Activated T-helper 1 cell treated with anti-CD3 and anti-CD28 coated beads, Interleukin-2, amount 50 U/mL, for 16 hours (primary cell): Measurements from ENCODE around the gene USH2A.
"Not testable (repeated sequence)": the region's sequence is repeated elsewhere in the genome, so short reads cannot be mapped to it uniquely, and the experiment has no call there.

Source experiments
- DNase-seq, 2 donors: peaks; one replicate each; pipeline ENCODE4 v3.0.0-alpha.2; 2020; ENCODE audit warnings: low read depth in 1 of 2, low spot score in 1 of 2

Gene USH2A

DNA sequence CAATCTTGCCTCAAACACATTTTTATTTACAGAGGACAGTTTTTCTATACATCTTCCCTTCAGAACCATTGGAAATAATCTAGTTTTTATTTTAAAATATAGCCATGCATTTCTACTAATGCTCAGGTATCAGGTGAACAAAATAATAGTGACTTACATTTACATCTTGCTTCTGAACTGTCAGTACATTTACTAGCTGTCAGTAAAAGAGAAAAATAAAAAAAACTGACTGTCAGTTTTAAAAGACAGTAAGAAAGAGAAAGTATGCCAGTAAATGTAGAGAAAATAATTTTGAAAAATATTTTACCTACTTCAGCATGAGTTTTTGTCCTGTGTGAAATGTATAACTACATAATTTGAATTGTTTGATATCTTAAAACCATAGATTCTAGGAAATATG is 33.5 kb downstream of the USH2A start:
- no peak for DNase-seq

GRCh38 chr1:216388558-216388957 is 34.7 kb downstream of the USH2A start:
- no peak for DNase-seq

DNA sequence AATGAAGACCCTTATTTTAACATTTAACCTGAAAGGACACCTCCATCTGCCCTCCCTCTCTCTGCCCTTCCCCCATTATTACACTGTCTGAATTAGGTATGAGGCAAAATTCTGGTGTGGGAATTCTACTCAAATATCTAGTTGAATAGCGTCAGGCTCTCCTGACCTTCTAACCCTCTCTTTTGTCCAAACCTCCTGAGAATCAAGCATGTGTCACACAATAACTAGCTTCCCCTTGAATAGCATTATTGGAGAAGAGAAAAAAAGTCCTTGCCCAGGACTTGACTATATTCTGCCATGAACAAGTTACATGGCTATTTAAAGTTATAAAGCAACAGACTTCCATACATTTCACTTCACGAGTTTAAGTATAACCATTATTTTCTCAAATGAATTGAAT is 35.5 kb downstream of the USH2A start:
- DNase-seq = no peak

GRCh38 chr1:216379441-216379840 is 43.8 kb downstream of the USH2A start:
- no peak for DNase-seq

DNA sequence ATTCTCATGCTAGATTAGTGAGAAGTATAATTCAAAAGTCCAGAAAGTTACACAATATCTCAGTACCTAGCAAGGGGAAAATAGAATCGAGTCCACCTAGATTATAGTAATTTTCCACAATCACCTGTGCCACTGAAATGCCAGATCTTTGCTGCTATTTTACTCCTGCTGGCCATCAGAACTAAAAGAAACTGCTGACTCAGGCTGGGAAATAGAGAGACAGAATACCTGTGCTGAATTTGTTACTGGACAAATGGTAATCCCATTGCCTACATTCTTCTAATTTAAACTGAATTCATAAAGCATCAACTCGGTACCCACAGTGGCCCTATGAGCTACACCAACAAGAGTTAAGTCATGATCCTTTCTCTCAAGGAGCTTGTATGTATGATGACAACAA is 55.0 kb downstream of the USH2A start:
- no peak for DNase-seq

- DNase-seq = no peak
Measured at GRCh38 chr1:216366979-216367378, 56.3 kb downstream of the USH2A start.

GRCh38 chr1:216356945-216357344 is 66.3 kb downstream of the USH2A start:
- DNase-seq = no peak

- no peak for DNase-seq
Measured at GRCh38 chr1:216350186-216350585, 73.1 kb downstream of the USH2A start.

GRCh38 chr1:216346526-216346925 is 76.7 kb downstream of the USH2A start:
- DNase-seq = no peak

DNA sequence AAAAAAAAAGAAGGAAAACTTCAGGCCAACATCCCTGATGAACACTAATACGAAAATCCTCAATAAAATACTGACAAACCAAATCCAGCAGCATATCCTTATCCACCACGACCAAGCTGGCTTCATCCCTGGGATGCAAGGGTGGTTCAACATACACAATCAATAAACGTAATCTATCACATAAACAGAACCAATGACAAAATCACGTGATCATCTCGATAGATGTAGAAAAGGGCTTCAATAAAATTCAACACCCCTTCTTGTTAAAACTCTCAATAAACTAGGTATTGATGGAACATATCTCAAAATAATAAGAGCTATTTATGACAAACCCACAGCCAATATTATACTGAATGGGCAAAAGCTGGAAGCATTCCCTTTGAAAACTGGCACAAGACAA is 82.7 kb downstream of the USH2A start:
- not testable (repeated sequence) for DNase-seq

- DNase-seq = no peak
Measured at GRCh38 chr1:216332462-216332861, 90.8 kb downstream of the USH2A start.

- no peak for DNase-seq
Measured at GRCh38 chr1:216332003-216332402, 91.2 kb downstream of the USH2A start.

GRCh38 chr1:216331211-216331610 is 92.0 kb downstream of the USH2A start:
- no peak for DNase-seq

- DNase-seq = no peak
Measured at GRCh38 chr1:216330262-216330661, 93.0 kb downstream of the USH2A start.

DNA sequence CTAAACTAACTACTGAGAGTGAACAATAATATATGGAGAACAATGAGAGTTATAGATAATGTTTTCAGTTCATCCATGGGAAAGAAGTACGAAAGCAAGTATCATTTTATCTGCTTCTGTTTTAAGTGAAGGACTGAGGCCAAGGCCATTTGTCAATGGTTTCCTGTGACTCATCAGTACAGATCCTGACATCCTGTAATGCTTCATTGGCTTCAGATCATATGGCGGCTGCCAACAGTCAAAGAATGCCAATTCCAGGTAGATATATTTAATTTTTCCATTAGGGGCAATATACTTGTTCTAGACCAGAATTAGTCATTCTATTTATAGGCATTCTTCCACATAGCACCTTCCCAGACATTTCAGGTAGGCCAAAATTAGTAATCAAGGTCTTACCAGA is 97.3 kb downstream of the USH2A start:
- DNase-seq = no peak

- no peak for DNase-seq
Measured at GRCh38 chr1:216325336-216325735, 97.9 kb downstream of the USH2A start.

DNA sequence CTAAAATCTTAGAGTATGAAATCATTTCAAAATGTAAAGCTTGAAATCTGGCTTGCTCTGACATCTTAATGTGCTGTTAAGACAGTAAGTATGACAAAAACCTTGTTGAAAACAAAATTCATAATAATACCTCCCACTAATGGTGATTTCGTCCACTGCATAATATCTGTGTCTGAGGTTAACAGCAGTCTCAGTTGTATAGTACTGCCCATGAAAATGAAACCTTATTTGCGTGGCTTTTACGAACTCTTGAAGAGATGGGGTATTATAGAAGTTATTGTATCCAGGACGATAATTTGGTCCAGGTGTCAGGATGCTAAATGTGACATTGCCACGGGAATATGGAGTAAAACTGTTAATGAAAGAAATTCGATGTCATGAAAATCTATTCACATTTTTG is 99.9 kb downstream of the USH2A start:
- no peak for DNase-seq

DNA sequence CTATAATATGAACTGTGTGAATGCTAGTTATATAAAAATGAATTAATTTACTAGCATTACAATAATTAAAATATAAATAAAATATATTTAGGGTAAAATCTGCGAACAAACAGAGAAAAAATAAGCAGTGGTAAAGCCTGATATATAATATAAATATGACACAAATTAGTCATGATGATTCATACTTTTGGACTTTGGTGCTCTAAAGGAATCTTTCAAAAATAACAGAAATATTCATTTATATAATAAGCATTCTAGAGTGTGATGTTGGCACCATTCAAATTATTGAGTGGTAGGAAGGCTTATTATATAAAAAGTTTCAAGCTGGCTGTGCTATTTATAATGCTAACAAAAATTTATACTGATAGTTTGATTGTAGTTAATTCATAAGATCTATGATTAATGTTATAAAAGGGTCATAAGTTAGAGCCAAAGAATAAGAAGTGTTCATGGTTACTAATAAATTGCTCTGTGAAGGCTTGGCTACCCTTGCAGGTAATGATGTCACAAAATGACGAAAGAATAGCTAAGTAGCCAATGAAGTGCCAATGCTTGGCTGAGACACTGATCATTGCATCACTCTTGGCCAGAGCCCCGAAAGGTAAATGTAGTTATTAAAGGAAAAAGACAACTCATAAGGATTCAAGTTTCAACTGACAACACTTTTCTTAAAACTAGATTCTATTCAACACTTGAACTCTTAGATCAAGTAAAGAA is 108.7 kb downstream of the USH2A start:
- DNase-seq = no peak

GRCh38 chr1:216310776-216311175 is 112.5 kb downstream of the USH2A start:
- no peak for DNase-seq

- no peak for DNase-seq
Measured at GRCh38 chr1:216306830-216307229, 116.4 kb downstream of the USH2A start.

DNA sequence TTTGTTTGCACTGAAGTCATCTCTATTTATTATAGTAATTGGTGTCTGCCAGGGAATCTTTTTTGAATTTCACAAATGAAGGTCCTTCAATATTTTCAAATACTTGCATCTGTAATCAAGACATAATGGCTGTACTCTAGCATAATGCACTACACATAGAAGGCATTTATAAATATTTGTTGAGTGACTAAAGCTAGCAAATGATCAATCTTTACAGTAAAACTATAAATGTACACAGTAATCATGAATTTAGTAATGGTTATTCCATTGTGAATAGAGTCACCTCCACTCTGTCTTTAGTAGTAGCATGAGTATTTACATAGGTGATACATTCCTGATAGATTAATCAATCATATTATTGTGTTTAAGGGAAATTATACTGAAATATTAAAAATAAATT is 119.6 kb downstream of the USH2A start:
- no peak for DNase-seq

GRCh38 chr1:216293683-216294082 is 129.6 kb downstream of the USH2A start:
- no peak for DNase-seq

DNA sequence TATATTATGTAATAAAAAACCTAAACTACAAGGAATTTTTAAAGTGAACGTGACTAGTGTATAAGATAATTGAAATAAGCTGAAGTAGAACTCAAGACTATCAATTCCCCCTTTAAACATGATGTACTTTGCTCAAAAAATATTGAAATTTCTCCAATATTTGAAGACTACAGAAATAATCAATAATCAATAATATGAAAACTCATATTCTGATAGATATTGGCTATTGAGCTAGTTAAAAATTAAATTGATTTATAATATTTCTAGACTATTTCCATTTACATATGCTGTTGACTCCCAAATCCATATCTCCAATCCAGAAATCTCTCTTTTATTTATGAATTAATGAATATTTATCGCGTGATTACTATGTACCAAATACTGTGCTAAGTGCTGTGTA is 133.2 kb downstream of the USH2A start:
- DNase-seq = no peak

DNA sequence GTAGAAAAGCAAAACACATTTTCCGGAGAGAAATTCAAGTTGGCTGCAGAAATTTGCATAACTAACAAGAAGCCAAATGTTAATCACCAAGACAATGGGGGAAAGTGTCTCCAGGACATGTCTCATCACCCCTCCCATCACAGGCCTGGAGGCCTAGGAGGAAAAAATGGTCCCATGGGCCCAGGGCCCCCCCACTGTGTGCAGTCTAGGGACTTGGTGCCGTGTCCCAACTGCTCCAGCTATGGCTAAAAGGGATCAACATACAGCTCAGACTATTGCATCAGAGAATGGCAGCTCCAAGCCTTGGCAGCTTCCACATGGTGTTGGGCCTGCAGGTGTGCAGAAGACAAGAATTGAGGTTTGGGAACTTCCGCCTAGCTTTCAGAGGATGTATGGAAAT is 138.2 kb downstream of the USH2A start:
- no peak for DNase-seq
